HFF-Myc (cell line): ENCODE results near the gene LYL1.

Source experiments
- DNase-seq: peaks from one replicate; pipeline ENCODE4 v3.0.0-alpha.2; 2011; ENCODE audit warnings: low read depth; ENCODE audit errors: extremely low read depth
- H3K4me3 ChIP-seq: replicated peaks from 2 replicates; pipeline ENCODE4 v1.5.1; 2011; ENCODE audit warnings: low read depth, mild to moderate bottlenecking, control low read depth, low read length
- CTCF ChIP-seq: IDR thresholded peaks from 2 replicates; pipeline ENCODE4 v1.5.1; 2012; ENCODE audit warnings: mild to moderate bottlenecking, low read depth, low read length, control low read depth; ENCODE audit errors: missing control alignments

Gene LYL1

GRCh38 chr19:13077240-13077639 lies 25.4 kb downstream of the LYL1 start:
- DNase-seq, result no peak
- TF ChIP-seq CTCF, result no peak
- no peak overlapping the region for H3K4me3 ChIP-seq

- no peak overlapping the region for H3K4me3 ChIP-seq
- no peak for TF ChIP-seq CTCF
Measured at GRCh38 chr19:13076787-13077186, 25.9 kb downstream of the LYL1 start.

GRCh38 chr19:13076320-13076719 lies 26.3 kb downstream of the LYL1 start:
- no peak for TF ChIP-seq CTCF
- no peak for DNase-seq
- no peak overlapping the region for H3K4me3 ChIP-seq

More at GRCh38 chr19:13076787-13077186, 25.9 kb downstream of the LYL1 start:
- DNase-seq, result no peak

GRCh38 chr19:13074378-13074777 lies 28.3 kb downstream of the LYL1 start:
- H3K4me3 ChIP-seq, result no peak overlapping the region
- DNase-seq, result no peak
- no peak for TF ChIP-seq CTCF

- no peak overlapping the region for H3K4me3 ChIP-seq
- no peak for DNase-seq
- TF ChIP-seq CTCF, result no peak
Measured at GRCh38 chr19:13073263-13073662, 29.4 kb downstream of the LYL1 start.

GRCh38 chr19:13072188-13072908 lies 30.3 kb downstream of the LYL1 start:
- DNase-seq, result no peak
- TF ChIP-seq CTCF, result no peak
- H3K4me3 ChIP-seq, result no peak overlapping the region

GRCh38 chr19:13071444-13072187 lies 31.0 kb downstream of the LYL1 start:
- no peak for DNase-seq
- no peak for TF ChIP-seq CTCF

More at GRCh38 chr19:13071444-13072187, 31.0 kb downstream of the LYL1 start:
- H3K4me3 ChIP-seq, result no peak overlapping the region
